ENCODE results near the gene MANEAL. TPM values are rescaled to one million over a fixed set of nuclear protein-coding genes. Genes with fewer than 3 reads are reported as not detected.
A peak's percentile ranks its signal among the peaks of the same experiment; 100 is the strongest.

The MANEAL gene
- total RNA-seq, 1 experiment from 2014 or later: 22.7 TPM

DNA sequence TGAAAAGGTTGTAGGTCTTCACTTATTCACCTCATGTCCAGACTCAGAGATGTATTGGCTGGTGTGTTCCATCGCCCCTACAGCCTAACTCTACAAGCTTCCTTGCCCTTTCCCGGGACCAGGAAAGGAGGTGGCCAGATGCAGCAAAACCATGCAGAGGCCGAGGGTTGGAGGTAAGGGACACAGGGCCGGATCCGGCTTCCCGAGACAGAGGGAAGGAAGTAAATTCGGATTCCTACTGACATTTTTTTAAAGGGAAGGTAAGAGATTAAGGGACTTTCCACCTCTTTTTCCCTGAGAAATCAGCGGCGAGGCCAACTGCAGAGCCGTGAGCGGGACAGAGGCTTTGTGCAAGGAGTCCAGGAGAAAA lies 41.4 kb upstream of the MANEAL start:
- no peak overlapping the region for H3K4me2 ChIP-seq (ENCODE audit: insufficient read depth, insufficient read length, low read length)
- no peak for DNase-seq

More for the DNA sequence above, 41.4 kb upstream of the MANEAL start:
- no peak overlapping the region for H2BK120ac ChIP-seq (ENCODE audit: low read depth, low read length, poor library complexity, severe bottlenecking)
- no peak overlapping the region for H3K4ac ChIP-seq (ENCODE audit: low read depth, low read length)
- Mint-ChIP-seq H3K4me3 (peak overlapping the region; percentile 66 to 78), H3K27ac (no peak overlapping the region), H3K4me1 (peaks cover 4 to 6% of the 10 kb centered on the region in 2 experiments; a peak in 2 of 4 replicates), H3K27me3 (ENCODE audit: low read depth) (peaks cover 46% of the 10 kb centered on the region), H3K36me3 (ENCODE audit: insufficient read depth in 1 of 3, low read depth in 3 of 3) (peaks cover 0 to 1% (median 0%) of the 10 kb centered on the region in 3 experiments; a peak in 1 of 7 replicates), H3K9me3 (peaks cover 0 to 2% of the 10 kb centered on the region in 2 experiments; a peak in 2 of 5 replicates)
- H3K9me3 ChIP-seq (ENCODE audit: control insufficient read depth, low read depth, low read length): no peaks in the 10 kb centered on the region
- H3K79me2 ChIP-seq (ENCODE audit: insufficient read depth, low read length): no peaks in the 10 kb centered on the region
- H2AK5ac ChIP-seq (ENCODE audit: insufficient read length, low read length): no peak overlapping the region
- H3K27ac ChIP-seq (ENCODE audit: insufficient read length, low read depth, low read length): no peak overlapping the region
- no peaks in the 10 kb centered on the region for H3K23me2 ChIP-seq (ENCODE audit: insufficient read length, low read depth, low read length, poor library complexity, severe bottlenecking)
- H3K14ac ChIP-seq (ENCODE audit: insufficient read depth, low read length): no peak overlapping the region
- no peaks in the 10 kb centered on the region for H3K79me1 ChIP-seq (ENCODE audit: insufficient read depth, low read depth, low read length, poor library complexity, severe bottlenecking)
- H2BK20ac ChIP-seq (ENCODE audit: low read depth, low read length, poor library complexity, severe bottlenecking): no peak overlapping the region
- peaks cover 31% of the 10 kb centered on the region; the same call in 1 of the 2 replicates for H3K27me3 ChIP-seq (ENCODE audit: insufficient read depth, low read length)
- H4K8ac ChIP-seq (replicated peaks; ENCODE audit: insufficient read length, low read depth, low read length): no peak overlapping the region
- no peaks in the 10 kb centered on the region; the same call in 1 of the 2 replicates for H3K4me1 ChIP-seq (ENCODE audit: insufficient read depth, low read length)
- H2AFZ ChIP-seq (ENCODE audit: low read length): no peak overlapping the region
- no peak overlapping the region for H3K56ac ChIP-seq (ENCODE audit: insufficient read length, low read depth, low read length)
- H3K23ac ChIP-seq (ENCODE audit: insufficient read length, low read depth, low read length): no peak overlapping the region
- no peak overlapping the region for H2BK5ac ChIP-seq (ENCODE audit: insufficient read length, low read length)
- H4K5ac ChIP-seq (ENCODE audit: insufficient read length, low read depth, low read length): no peak overlapping the region
- no peak overlapping the region for H3T11ph ChIP-seq (ENCODE audit: low read length)
- H3K18ac ChIP-seq (ENCODE audit: insufficient read length, low read depth, low read length): no peak overlapping the region
- TF ChIP-seq CTCF (conservative IDR thresholded peaks at IDR 0.05): no peak
- no peak overlapping the region for H3K9ac ChIP-seq (ENCODE audit: extremely low read depth, insufficient read length, low read length)
- WGBS (ENCODE audit: extremely low coverage, insufficient read length, low lambda C conversion rate): no CpG with 5 or more reads among the region's 11 CpGs
- H2BK12ac ChIP-seq (ENCODE audit: insufficient read length, low read depth, low read length): no peak overlapping the region
- H4K91ac ChIP-seq (ENCODE audit: insufficient read length, low read depth, low read length): no peak overlapping the region
- no peak overlapping the region for H2BK15ac ChIP-seq (ENCODE audit: low read depth, low read length)
- H4K20me1 ChIP-seq (ENCODE audit: control insufficient read depth, insufficient read depth, insufficient read length): no peaks in the 10 kb centered on the region
